Upper lobe of left lung (tissue), 6 donors: ENCODE results near the gene MICAL2. TPM values are rescaled to one million over a fixed set of nuclear protein-coding genes. Genes with fewer than 3 reads are reported as not detected.

Experiments used
- ATAC-seq, 2 donors: fragments of 200-7000 bp; cut with Tn5 transposase; one replicate each; pipeline ENCODE4 v1.9.1; 2022; ENCODE audit warnings: mild to moderate bottlenecking in 2 of 2, moderate library complexity in 2 of 2; ENCODE audit not compliant: low FRiP score in 2 of 2
- DNase-seq, 2 donors: peaks; one replicate each; pipeline ENCODE4 v3.0.0-alpha.2; 2019 to 2020
- H3K27ac ChIP-seq, 4 donors: fragments of 200-600 bp; sonication (generic); one replicate each; pipeline ENCODE4 v1.5.1; 2016 to 2019
- H3K27me3 ChIP-seq, 4 donors: fragments of 200-600 bp; sonication (generic); one replicate each; pipeline ENCODE4 v1.5.1; 2017 to 2019
- H3K36me3 ChIP-seq, 4 donors: fragments of 200-600 bp; sonication (generic); one replicate each; pipeline ENCODE4 v1.5.1; 2016 to 2019
- H3K4me1 ChIP-seq, 4 donors: fragments of 200-600 bp; sonication (generic); one replicate each; pipeline ENCODE4 v1.5.1; 2018 to 2019
- H3K4me3 ChIP-seq, 4 donors: fragments of 200-600 bp; sonication (generic); one replicate each; pipeline ENCODE4 v1.5.1; 2017 to 2019; ENCODE audit warnings: mild to moderate bottlenecking in 2 of 4, moderate library complexity in 1 of 4
- H3K9me3 ChIP-seq, 4 donors: fragments of 200-600 bp; sonication (generic); one replicate each; pipeline ENCODE4 v1.5.1; 2018 to 2019
- EP300 ChIP-seq, 4 donors: sonication (generic); formaldehyde crosslinking; IDR thresholded peaks; one replicate each; pipeline ENCODE4 v1.5.1; 2017; ENCODE audit warnings: antibody characterized with exemption in 4 of 4, control low read depth in 2 of 4
- POLR2A ChIP-seq, 4 donors: fragments of 450-650 bp; IDR thresholded peaks; one replicate each; pipeline ENCODE4 v1.5.1; 2016 to 2017; ENCODE audit warnings: antibody characterized with exemption in 4 of 4, mild to moderate bottlenecking in 2 of 4
- POLR2AphosphoS5 ChIP-seq, 2 donors: sonication (generic); formaldehyde crosslinking; IDR thresholded peaks; one replicate each; pipeline ENCODE4 v1.5.1; 2017; ENCODE audit warnings: antibody characterized with exemption in 2 of 2
- WGBS, 2 donors: methylation state at CpG; one replicate each; pipeline ENCODE4 v1.1.5; 2017 to 2018; 5-methylcytosine and 5-hydroxymethylcytosine counted together
- total RNA-seq, 6 donors: library from RNA; depleted of rRNA in 4 of 6; stranded (reverse); fragments of >200 nt in 4 of 6; gene quantifications; one replicate each; pipeline versions ENCODE4 v1.1.0 to v1.2.1, GENCODE V29; 2016 to 2021
- TF ChIP-seq, protein P1 (sequence below), 6 experiments: fragments of 450-650 bp in 4 of 6; fragments of 200-600 bp in 2 of 6; sonication (generic) in 2 of 6; IDR thresholded peaks; one replicate each; pipeline ENCODE4 v1.5.1; 2016 to 2019; ENCODE audit warnings: antibody characterized with exemption in 6 of 6
- donor health status: DM: no; HTN: no; CAD: no; lungs with moderate emphysema.
- donor health status: DM: no; HTN: yes; CAD: no; lungs with severe emphysema.

Gene MICAL2
- total RNA-seq, 6 donors from 2014 or later = 138 to 327 (median 175) TPM

DNA sequence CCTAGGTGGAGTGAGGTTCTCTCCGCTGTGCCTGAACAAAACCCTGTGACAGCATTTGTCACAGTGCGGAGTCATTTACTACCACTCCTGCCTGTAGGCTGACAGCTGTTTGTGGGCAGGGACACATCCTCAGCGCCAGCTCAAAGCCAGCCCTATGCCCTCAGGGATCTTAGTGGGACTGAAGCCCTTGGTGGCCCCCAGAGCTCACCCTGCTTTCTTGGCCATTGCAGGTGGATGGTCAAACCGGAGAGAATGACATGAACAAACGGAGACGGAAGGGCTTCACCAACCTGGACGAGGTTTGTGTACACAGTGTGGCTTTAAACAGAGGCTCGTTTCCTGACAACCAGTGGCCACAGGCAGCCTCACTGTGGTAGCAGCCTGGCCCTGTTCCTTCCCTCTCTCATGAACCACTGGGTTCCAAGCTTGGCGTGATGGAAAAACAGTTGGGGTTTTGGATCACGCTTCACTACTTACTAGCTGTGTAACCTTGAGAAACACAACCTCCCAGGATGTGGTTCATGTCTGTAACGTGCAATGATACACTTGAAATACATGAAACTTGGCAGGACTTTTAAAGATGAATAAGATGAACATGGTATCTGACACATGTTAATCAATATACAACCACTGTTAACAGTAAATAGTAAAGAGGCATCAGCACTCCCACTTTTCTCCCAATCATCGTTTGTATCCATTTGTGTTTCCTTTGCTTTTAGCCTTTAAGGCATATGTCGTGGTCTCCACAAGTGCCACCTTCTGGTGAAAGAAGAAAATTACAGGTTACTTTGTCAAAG lies 125.8 kb downstream of the MICAL2 start:
- peak in 1 of 2 donors; percentile 49 for DNase-seq
- H3K27ac ChIP-seq = peak overlapping the region; percentile 7 to 83 (median 64)
- TF ChIP-seq POLR2AphosphoS5 (IDR thresholded peaks at IDR 0.05) (peak in 1 of 2 donors; percentile 26), EP300 (IDR thresholded peaks at IDR 0.05) (no peak), POLR2A (IDR thresholded peaks at IDR 0.05) (no peak)
- TF ChIP-seq, protein P1, sequence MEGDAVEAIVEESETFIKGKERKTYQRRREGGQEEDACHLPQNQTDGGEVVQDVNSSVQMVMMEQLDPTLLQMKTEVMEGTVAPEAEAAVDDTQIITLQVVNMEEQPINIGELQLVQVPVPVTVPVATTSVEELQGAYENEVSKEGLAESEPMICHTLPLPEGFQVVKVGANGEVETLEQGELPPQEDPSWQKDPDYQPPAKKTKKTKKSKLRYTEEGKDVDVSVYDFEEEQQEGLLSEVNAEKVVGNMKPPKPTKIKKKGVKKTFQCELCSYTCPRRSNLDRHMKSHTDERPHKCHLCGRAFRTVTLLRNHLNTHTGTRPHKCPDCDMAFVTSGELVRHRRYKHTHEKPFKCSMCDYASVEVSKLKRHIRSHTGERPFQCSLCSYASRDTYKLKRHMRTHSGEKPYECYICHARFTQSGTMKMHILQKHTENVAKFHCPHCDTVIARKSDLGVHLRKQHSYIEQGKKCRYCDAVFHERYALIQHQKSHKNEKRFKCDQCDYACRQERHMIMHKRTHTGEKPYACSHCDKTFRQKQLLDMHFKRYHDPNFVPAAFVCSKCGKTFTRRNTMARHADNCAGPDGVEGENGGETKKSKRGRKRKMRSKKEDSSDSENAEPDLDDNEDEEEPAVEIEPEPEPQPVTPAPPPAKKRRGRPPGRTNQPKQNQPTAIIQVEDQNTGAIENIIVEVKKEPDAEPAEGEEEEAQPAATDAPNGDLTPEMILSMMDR (IDR thresholded peaks at IDR 0.05) = peak; percentile 57 to 89 (median 79)
- ATAC-seq = peak; percentile 49 to 73
- H3K9me3 ChIP-seq = no peaks in the 10 kb centered on the region
- H3K36me3 ChIP-seq = peaks cover under 1 to 29% (median 11%) of the 10 kb centered on the region in 4 donors
- peaks cover 7 to 48% (median 22%) of the 10 kb centered on the region in 4 donors for H3K4me1 ChIP-seq
- WGBS, 2 donors = 34 to 36% methylated on average over 12 to 13 of the region's 13 CpGs
- no peaks in the 10 kb centered on the region for H3K27me3 ChIP-seq
- H3K4me3 ChIP-seq = no peak overlapping the region

DNA sequence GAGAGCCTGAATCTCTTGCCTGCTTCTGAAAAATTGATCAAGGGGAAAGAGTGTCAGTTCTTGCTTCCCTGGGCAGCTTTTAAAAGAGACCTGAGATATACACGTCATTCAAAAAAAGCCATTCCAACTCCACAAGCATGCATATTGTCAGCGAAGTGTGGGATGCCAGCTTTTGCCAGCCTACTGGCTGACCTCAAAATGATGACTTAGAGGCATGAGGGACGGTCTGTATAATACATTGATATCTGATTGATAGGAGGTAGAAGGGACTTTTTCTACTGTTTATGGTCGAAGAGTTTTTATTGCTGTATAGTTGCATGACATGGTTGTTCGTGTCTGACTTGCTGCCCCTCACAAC lies 126.3 kb downstream of the MICAL2 start:
- no peak for TF ChIP-seq POLR2A (IDR thresholded peaks at IDR 0.05)
- TF ChIP-seq, protein P1 (IDR thresholded peaks at IDR 0.05) = peak in 1 of 6 experiments; percentile 11
- ATAC-seq (no peak), DNase-seq (no peak)
- H3K36me3 ChIP-seq = peaks cover 0 to 29% (median 8%) of the 10 kb centered on the region in 4 donors
- H3K27me3 ChIP-seq = no peaks in the 10 kb centered on the region
- H3K27ac ChIP-seq = peak overlapping the region in 3 of 4 donors; percentile 5 to 83 (median 52)
- H3K9me3 ChIP-seq = no peaks in the 10 kb centered on the region
- no peak overlapping the region for H3K4me3 ChIP-seq
- H3K4me1 ChIP-seq = peaks cover 7 to 48% (median 22%) of the 10 kb centered on the region in 4 donors
- 60 to 62% methylated on average over 5 of the region's 5 CpGs for WGBS, 2 donors

DNA sequence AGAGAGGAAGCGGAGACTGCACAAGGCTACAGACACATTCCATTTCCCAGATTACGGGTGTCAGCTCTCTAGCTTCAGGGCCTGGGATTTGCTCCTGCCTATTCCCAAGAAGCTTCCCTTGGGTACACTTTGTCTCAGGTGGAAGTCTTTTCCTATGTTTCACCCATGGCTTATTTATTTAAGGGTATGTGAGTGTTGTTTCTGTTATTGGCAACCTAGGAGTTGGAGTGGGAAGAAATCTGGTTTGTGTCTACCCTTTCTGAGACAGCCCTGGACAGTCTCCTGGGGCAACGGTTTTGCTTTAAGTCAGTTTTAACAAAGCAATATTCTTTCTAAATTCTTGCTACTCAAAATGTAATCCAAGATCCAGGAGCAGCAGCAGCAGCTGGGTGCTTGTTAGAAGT lies 127.0 kb downstream of the MICAL2 start:
- no peaks in the 10 kb centered on the region for H3K9me3 ChIP-seq
- peaks cover 0 to 25% (median 11%) of the 10 kb centered on the region in 4 donors for H3K36me3 ChIP-seq
- H3K27me3 ChIP-seq = no peaks in the 10 kb centered on the region
- WGBS, 2 donors = 72% methylated on average over 3 of the region's 3 CpGs
- ATAC-seq (no peak), DNase-seq (no peak)
- peak overlapping the region; percentile 5 to 83 (median 50) for H3K27ac ChIP-seq
- TF ChIP-seq, protein P1 (IDR thresholded peaks at IDR 0.05) = no peak
- TF ChIP-seq POLR2A (IDR thresholded peaks at IDR 0.05) (no peak), EP300 (IDR thresholded peaks at IDR 0.05) (no peak), POLR2AphosphoS5 (IDR thresholded peaks at IDR 0.05) (no peak)
- H3K4me1 ChIP-seq = peaks cover 7 to 48% (median 25%) of the 10 kb centered on the region in 4 donors
- no peak overlapping the region for H3K4me3 ChIP-seq

DNA sequence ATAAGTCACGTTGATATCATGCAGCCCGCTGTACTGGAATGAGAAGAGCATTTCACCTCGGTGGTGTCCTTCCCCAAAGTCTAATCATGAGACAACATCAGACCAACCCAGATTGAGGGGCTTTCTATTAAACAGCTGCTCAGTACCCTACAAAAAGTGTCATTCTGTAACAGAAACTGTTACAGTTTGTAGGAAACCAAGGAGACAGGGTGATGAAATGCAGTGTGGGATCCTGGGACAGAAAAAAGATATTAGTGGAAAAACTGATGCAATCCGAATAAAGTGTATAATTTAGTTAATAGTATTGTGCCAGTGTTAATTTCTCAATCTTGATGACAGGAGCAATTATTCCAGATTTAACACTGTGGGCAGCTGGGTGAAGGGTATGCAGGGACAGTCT lies 128.0 kb downstream of the MICAL2 start:
- peak overlapping the region in 3 of 4 donors; percentile 10 to 83 (median 37) for H3K27ac ChIP-seq
- peaks cover 0 to 36% (median 12%) of the 10 kb centered on the region in 4 donors for H3K36me3 ChIP-seq
- 75 to 80% methylated on average over 4 of the region's 4 CpGs for WGBS, 2 donors

More for the DNA sequence above, 128.0 kb downstream of the MICAL2 start:
- no peaks in the 10 kb centered on the region for H3K9me3 ChIP-seq
- no peak overlapping the region for H3K4me3 ChIP-seq
- DNase-seq = no peak
- TF ChIP-seq, protein P1 (IDR thresholded peaks at IDR 0.05) = no peak
- no peak for TF ChIP-seq POLR2AphosphoS5 (IDR thresholded peaks at IDR 0.05)
- no peak for TF ChIP-seq POLR2A (IDR thresholded peaks at IDR 0.05)
- TF ChIP-seq EP300 (IDR thresholded peaks at IDR 0.05) = no peak
- no peak for ATAC-seq
- peaks cover 7 to 48% (median 32%) of the 10 kb centered on the region in 4 donors for H3K4me1 ChIP-seq
- H3K27me3 ChIP-seq = no peaks in the 10 kb centered on the region
